ENCODE measurements around the gene ZEB1. TPM values are rescaled to one million over a fixed set of nuclear protein-coding genes. Genes with fewer than 3 reads are reported as not detected.
A peak's percentile ranks its signal among the peaks of the same experiment; 100 is the strongest.

Gene ZEB1
- total and polyA plus RNA-seq, 9 of the 15 experiments (the other 6 are each of a cell fraction or from before 2014, with no cell fraction given): 2.1 to 8.4 (median 4.9) TPM

DNA sequence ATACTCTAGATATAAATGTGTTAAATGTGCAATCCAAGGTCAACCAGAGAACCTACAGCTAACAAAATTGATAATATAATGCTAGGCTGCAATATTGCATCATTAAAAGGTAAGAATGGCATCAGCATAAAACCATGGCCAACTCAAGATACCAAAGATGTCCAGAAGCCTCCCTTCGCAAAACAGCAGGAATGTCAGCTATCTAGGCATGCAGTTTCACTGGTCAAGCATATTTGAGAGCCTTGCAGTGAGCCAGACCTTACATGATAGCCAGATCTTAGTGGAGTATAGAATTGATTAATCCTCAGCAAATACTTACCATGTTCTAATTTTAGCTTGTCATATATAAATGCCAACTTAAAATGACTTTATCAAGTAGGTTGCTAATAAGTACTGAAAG lies 138.8 kb downstream of the ZEB1 start:
- no peaks in the 10 kb centered on the region for H3K27me3 ChIP-seq (ENCODE audit: control insufficient read depth in 2 of 2, insufficient read depth in 2 of 2, low read length in 2 of 2)
- ATAC-seq: no peak
- peak; percentile 23 for FAIRE-seq
- H3K27ac ChIP-seq (ENCODE audit: extremely low read depth, low read depth, low read length): no peak overlapping the region
- no peak overlapping the region for H3K4me3 ChIP-seq
- H2AFZ ChIP-seq (ENCODE audit: low read depth, low read length): no peak overlapping the region
- H3K79me2 ChIP-seq (ENCODE audit: control insufficient read depth, insufficient read depth, low read length): no peaks in the 10 kb centered on the region
- TF ChIP-seq CEBPG (CRISPR knock-in tag; IDR thresholded peaks at IDR 0.05) (no peak), CEBPG (tag; conservative IDR thresholded peaks at IDR 0.05 in 1 of 2, IDR thresholded peaks at IDR 0.05 in 1 of 2) (peak in 1 of 2 experiments; percentile 21; a peak in 1 of 4 replicates), HLTF (IDR thresholded peaks at IDR 0.05) (no peak)
- no peaks in the 10 kb centered on the region for H3K4me1 ChIP-seq (replicated peaks in 1 of 2; ENCODE audit: control insufficient read depth in 2 of 2, insufficient read depth in 2 of 2, low read length in 2 of 2)
- no peaks in the 10 kb centered on the region for H4K20me1 ChIP-seq (replicated peaks; ENCODE audit: control insufficient read depth, insufficient read depth, low read length)
- H3K4me2 ChIP-seq (ENCODE audit: insufficient read depth, low read length): no peak overlapping the region
- H3K9me3 ChIP-seq (replicated peaks; ENCODE audit: control insufficient read depth, insufficient read depth, low read depth, low read length): no peaks in the 10 kb centered on the region
- ChIA-PET POLR2A (no interaction called here), CTCF (ENCODE audit: low intra/inter-chr PET ratio) (no interaction called here)
- no peaks in the 10 kb centered on the region for H3K36me3 ChIP-seq (ENCODE audit: control insufficient read depth, insufficient read depth, low read length)
- H3K9me1 ChIP-seq (ENCODE audit: control insufficient read depth, insufficient read depth, low read length): no peaks in the 10 kb centered on the region
- in situ Hi-C loops (cut with MboI): no loop called here
- 12% methylated on average over 1 of the region's 1 CpG for WGBS (ENCODE audit: insufficient coverage, low coverage, missing lambda C conversion rate)
- intact Hi-C loops (cut with micrococcal nuclease): no loop called here
- no peak for DNase-seq (ENCODE audit: extremely low read depth in 1 of 4, low spot score in 3 of 4)
- H3K9ac ChIP-seq (ENCODE audit: insufficient read depth in 1 of 2, low read depth in 2 of 2, low read length in 2 of 2): no peak overlapping the region
- no TSS peak for BruUV-seq (replicated peaks)

DNA sequence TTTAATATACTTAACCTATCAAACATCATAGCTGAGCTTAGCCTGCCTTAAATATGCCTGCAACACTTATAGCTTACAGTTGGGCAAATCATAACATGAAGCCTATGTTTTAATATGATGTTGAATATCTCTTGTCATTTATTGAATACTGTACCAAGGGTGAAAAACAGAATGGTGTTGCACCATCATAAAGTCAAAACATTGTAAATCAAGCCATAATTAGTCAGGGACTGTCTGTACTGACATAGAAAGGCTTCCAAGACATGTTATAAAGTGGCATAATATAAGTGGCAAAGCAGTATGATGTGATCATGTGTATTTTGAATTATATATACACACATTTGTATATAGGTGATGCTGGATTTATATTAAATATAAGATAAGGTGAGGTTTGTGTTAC lies 140.0 kb downstream of the ZEB1 start:
- no peaks in the 10 kb centered on the region for H3K36me3 ChIP-seq (ENCODE audit: control insufficient read depth, insufficient read depth, low read length)
- H3K79me2 ChIP-seq (ENCODE audit: control insufficient read depth, insufficient read depth, low read length): no peaks in the 10 kb centered on the region
- intact Hi-C loops (cut with micrococcal nuclease): no loop called here
- no peaks in the 10 kb centered on the region for H3K4me1 ChIP-seq (replicated peaks in 1 of 2; ENCODE audit: control insufficient read depth in 2 of 2, insufficient read depth in 2 of 2, low read length in 2 of 2)
- H2AFZ ChIP-seq (ENCODE audit: low read depth, low read length): no peak overlapping the region
- no peaks in the 10 kb centered on the region for H3K9me3 ChIP-seq (replicated peaks; ENCODE audit: control insufficient read depth, insufficient read depth, low read depth, low read length)
- FAIRE-seq: no peak
- CTCF ChIA-PET (ENCODE audit: low intra/inter-chr PET ratio): no interaction called here
- POLR2A ChIA-PET: interaction anchor here (0.6 kb wide), 1 partner anchor 145 kb away, joined by 5 read pairs; no protein-coding TSS in a partner anchor
- BruUV-seq (replicated peaks): no TSS peak
- no peaks in the 10 kb centered on the region for H3K27me3 ChIP-seq (ENCODE audit: control insufficient read depth in 2 of 2, insufficient read depth in 2 of 2, low read length in 2 of 2)
- no peak for ATAC-seq
- H3K9me1 ChIP-seq (ENCODE audit: control insufficient read depth, insufficient read depth, low read length): no peaks in the 10 kb centered on the region
- no peak for DNase-seq (ENCODE audit: extremely low read depth in 1 of 4, low spot score in 3 of 4)
- no peak overlapping the region for H3K27ac ChIP-seq (ENCODE audit: extremely low read depth, low read depth, low read length)
- no peak overlapping the region for H3K9ac ChIP-seq (ENCODE audit: insufficient read depth in 1 of 2, low read depth in 2 of 2, low read length in 2 of 2)
- no peak overlapping the region for H3K4me2 ChIP-seq (ENCODE audit: insufficient read depth, low read length)
- TF ChIP-seq FOXK1 (CRISPR knock-in tag; IDR thresholded peaks at IDR 0.05; ENCODE audit: borderline replicate concordance) (no peak), DNMT1 (IDR thresholded peaks at IDR 0.05) (no peak)
- no peak overlapping the region for H3K4me3 ChIP-seq
- H4K20me1 ChIP-seq (replicated peaks; ENCODE audit: control insufficient read depth, insufficient read depth, low read length): no peaks in the 10 kb centered on the region
- in situ Hi-C loops (cut with MboI): no loop called here
